HEK293T (cell line): ENCODE data around the gene SLC2A13.

Experiments used
- ARNT ChIP-seq: fragments of 450-650 bp; IDR thresholded peaks from 2 replicates; pipeline ENCODE4 v1.6.1; 2017; ENCODE audit warnings: mild to moderate bottlenecking
- CTBP1 ChIP-seq: fragments of 450-650 bp; IDR thresholded peaks from 2 replicates; pipeline ENCODE4 v1.6.1; 2016; ENCODE audit warnings: borderline replicate concordance
- ELF4 ChIP-seq: fragments of 450-650 bp; IDR thresholded peaks from 2 replicates; pipeline ENCODE4 v1.6.1; 2017; ENCODE audit warnings: antibody characterized with exemption
- FOXA1 ChIP-seq: fragments of 450-650 bp; IDR thresholded peaks from 2 replicates; pipeline ENCODE4 v1.6.1; 2016; ENCODE audit warnings: mild to moderate bottlenecking
- FOXK2 ChIP-seq: fragments of 450-650 bp; IDR thresholded peaks from 2 replicates; pipeline ENCODE4 v1.6.1; 2016; ENCODE audit warnings: mild to moderate bottlenecking
- FOXM1 ChIP-seq: fragments of 450-650 bp; IDR thresholded peaks from 2 replicates; pipeline ENCODE4 v1.6.1; 2017; ENCODE audit warnings: mild to moderate bottlenecking, borderline replicate concordance
- L3MBTL2 ChIP-seq: fragments of 450-650 bp; conservative IDR thresholded peaks from 2 replicates; pipeline ENCODE4 v1.6.1; 2016; ENCODE audit warnings: mild to moderate bottlenecking
- NFRKB ChIP-seq: fragments of 450-650 bp; IDR thresholded peaks from 2 replicates; pipeline ENCODE4 v1.6.1; 2016; ENCODE audit warnings: mild to moderate bottlenecking, moderate library complexity
- SP1 ChIP-seq: fragments of 450-650 bp; IDR thresholded peaks from 2 replicates; pipeline ENCODE4 v1.6.1; 2017
- TARDBP ChIP-seq: fragments of 450-650 bp; IDR thresholded peaks from 2 replicates; pipeline ENCODE4 v1.6.1; 2016

DNA sequence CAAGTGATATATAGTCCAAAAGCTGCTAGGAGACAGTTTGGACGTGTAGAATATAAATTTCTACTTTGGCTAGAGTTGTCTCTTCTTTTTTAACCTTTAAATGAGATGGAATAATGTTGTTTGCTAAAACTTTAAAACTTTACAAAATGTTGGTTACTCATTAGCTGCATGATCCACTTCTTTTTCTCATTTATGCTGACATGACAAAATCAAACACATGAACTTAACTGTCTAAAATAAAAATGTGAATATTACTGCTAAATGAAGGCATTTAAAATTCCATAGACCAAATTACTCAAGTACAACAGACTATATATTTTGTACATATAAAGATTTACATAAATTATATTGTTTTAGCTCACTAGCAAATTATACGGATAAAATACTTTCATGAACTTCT is 350.4 kb downstream of the SLC2A13 start:
- TF ChIP-seq ARNT (no peak), FOXA1 (no peak), NFRKB (no peak), FOXM1 (no peak), L3MBTL2 (no peak), CTBP1 (no peak), ELF4 (no peak), SP1 (no peak), FOXK2 (no peak), TARDBP (no peak)
